Measurements from ENCODE around the gene BCKDHA. TPM values are rescaled to one million over a fixed set of nuclear protein-coding genes. Genes with fewer than 3 reads are reported as not detected.
A peak's percentile ranks its signal among the peaks of the same experiment; 100 is the strongest.

BCKDHA gene
- polyA plus RNA-seq, 1 donor from 2014 or later: 51.9 TPM

DNA sequence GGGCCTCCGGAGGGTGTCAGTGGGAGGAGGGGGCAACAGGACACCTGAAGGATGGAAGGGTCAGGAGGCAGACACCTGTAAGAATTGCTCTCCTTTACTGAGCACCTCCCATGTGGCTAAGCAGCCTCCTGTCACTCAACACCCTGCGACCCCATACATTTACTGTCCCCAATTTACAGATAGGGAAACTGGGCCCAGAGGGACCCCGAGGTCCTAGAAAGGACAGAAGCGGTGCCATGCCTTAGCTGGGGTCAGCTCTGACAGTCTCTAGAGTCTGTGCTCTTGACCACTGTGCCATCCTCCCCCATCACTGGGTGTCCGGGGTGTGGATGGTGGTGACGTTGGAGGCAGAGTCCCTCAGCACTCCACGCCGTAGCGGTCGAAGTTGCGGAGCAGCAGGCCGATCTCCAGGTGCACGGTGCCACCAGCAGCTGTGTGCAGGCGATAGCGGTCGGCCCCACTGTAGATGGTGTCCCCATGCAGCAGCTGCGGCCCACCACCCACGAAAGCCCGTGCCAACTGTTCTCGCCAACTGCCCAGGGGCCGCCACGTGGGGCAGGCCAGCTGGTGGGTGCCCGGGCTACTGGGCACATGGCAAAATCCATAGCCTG lies 43.2 kb upstream of the BCKDHA start:
- H3K4me2 ChIP-seq (ENCODE audit: low read length): no peak overlapping the region
- H3K79me2 ChIP-seq (replicated peaks; ENCODE audit: insufficient read depth, low read length): no peaks in the 10 kb centered on the region
- H3K9ac ChIP-seq (ENCODE audit: low read length): peak overlapping the region; percentile 36
- H2AFZ ChIP-seq (ENCODE audit: low read depth, low read length): no peak overlapping the region
- no peaks in the 10 kb centered on the region for H3K9me3 ChIP-seq (ENCODE audit: low read length)
- H3F3A ChIP-seq (ENCODE audit: insufficient read depth, low read length, poor library complexity, severe bottlenecking): no peaks in the 10 kb centered on the region
- H3K36me3 ChIP-seq (ENCODE audit: insufficient read depth, low read length): no peaks in the 10 kb centered on the region
- TF ChIP-seq MXI1 (conservative IDR thresholded peaks at IDR 0.05; ENCODE audit: poor library complexity, severe bottlenecking): no peak
- TF ChIP-seq EZH2 (IDR thresholded peaks at IDR 0.05; ENCODE audit: borderline replicate concordance, insufficient read depth, low read length, poor library complexity, severe bottlenecking): no peak
- TF ChIP-seq, protein P1, sequence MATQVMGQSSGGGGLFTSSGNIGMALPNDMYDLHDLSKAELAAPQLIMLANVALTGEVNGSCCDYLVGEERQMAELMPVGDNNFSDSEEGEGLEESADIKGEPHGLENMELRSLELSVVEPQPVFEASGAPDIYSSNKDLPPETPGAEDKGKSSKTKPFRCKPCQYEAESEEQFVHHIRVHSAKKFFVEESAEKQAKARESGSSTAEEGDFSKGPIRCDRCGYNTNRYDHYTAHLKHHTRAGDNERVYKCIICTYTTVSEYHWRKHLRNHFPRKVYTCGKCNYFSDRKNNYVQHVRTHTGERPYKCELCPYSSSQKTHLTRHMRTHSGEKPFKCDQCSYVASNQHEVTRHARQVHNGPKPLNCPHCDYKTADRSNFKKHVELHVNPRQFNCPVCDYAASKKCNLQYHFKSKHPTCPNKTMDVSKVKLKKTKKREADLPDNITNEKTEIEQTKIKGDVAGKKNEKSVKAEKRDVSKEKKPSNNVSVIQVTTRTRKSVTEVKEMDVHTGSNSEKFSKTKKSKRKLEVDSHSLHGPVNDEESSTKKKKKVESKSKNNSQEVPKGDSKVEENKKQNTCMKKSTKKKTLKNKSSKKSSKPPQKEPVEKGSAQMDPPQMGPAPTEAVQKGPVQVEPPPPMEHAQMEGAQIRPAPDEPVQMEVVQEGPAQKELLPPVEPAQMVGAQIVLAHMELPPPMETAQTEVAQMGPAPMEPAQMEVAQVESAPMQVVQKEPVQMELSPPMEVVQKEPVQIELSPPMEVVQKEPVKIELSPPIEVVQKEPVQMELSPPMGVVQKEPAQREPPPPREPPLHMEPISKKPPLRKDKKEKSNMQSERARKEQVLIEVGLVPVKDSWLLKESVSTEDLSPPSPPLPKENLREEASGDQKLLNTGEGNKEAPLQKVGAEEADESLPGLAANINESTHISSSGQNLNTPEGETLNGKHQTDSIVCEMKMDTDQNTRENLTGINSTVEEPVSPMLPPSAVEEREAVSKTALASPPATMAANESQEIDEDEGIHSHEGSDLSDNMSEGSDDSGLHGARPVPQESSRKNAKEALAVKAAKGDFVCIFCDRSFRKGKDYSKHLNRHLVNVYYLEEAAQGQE (IDR thresholded peaks at IDR 0.05; ENCODE audit: borderline replicate concordance): no peak
- TF ChIP-seq SMC3 (conservative IDR thresholded peaks at IDR 0.05; ENCODE audit: poor library complexity): no peak
- TF ChIP-seq, protein P2, sequence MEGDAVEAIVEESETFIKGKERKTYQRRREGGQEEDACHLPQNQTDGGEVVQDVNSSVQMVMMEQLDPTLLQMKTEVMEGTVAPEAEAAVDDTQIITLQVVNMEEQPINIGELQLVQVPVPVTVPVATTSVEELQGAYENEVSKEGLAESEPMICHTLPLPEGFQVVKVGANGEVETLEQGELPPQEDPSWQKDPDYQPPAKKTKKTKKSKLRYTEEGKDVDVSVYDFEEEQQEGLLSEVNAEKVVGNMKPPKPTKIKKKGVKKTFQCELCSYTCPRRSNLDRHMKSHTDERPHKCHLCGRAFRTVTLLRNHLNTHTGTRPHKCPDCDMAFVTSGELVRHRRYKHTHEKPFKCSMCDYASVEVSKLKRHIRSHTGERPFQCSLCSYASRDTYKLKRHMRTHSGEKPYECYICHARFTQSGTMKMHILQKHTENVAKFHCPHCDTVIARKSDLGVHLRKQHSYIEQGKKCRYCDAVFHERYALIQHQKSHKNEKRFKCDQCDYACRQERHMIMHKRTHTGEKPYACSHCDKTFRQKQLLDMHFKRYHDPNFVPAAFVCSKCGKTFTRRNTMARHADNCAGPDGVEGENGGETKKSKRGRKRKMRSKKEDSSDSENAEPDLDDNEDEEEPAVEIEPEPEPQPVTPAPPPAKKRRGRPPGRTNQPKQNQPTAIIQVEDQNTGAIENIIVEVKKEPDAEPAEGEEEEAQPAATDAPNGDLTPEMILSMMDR (IDR thresholded peaks at IDR 0.05; ENCODE audit: poor library complexity, severe bottlenecking): no peak
- no peak for TF ChIP-seq TAF1 (IDR thresholded peaks at IDR 0.05; ENCODE audit: low read depth)
- no peak for TF ChIP-seq RAD21 (conservative IDR thresholded peaks at IDR 0.05)
- TF ChIP-seq EP300 (conservative IDR thresholded peaks at IDR 0.05; ENCODE audit: poor library complexity, severe bottlenecking): no peak
- TF ChIP-seq POLR2AphosphoS5 (IDR thresholded peaks at IDR 0.05): no peak
- H4K20me1 ChIP-seq (ENCODE audit: insufficient read depth): no peaks in the 10 kb centered on the region
- H3K9me2 ChIP-seq (ENCODE audit: insufficient read depth, low read length): no peaks in the 10 kb centered on the region
- H3K27me3 ChIP-seq (ENCODE audit: insufficient read depth, low read depth, low read length): peaks cover 51% of the 10 kb centered on the region
- no peak overlapping the region for H3K27ac ChIP-seq (ENCODE audit: low read length)
- peak overlapping the region; percentile 65 for H3K4me3 ChIP-seq (ENCODE audit: low read length)

DNA sequence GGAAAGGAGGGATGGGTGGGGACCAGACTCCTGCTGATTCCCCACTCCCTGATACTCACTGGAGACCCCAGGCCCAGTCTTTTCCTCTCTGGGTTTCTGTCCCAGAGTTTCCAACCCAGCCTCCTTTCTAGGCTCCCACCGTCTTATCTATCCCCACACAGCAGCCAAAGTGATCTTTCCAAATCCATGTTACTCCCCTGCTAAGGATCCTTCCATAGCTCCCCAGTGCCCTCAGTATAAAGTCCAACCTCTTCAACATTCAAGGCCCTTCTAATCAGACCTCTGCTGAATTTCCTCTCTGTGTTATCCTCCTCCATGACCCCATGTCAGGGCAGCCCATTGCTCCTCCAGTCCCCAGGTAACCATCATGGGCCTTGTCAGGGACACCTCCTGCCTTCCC lies 42.6 kb upstream of the BCKDHA start:
- TF ChIP-seq SMC3 (conservative IDR thresholded peaks at IDR 0.05; ENCODE audit: poor library complexity): no peak
- TF ChIP-seq, protein P2 (IDR thresholded peaks at IDR 0.05; ENCODE audit: poor library complexity, severe bottlenecking): no peak
- TF ChIP-seq EP300 (conservative IDR thresholded peaks at IDR 0.05; ENCODE audit: poor library complexity, severe bottlenecking): no peak
- no peak for TF ChIP-seq POLR2AphosphoS5 (IDR thresholded peaks at IDR 0.05)
- TF ChIP-seq EZH2 (IDR thresholded peaks at IDR 0.05; ENCODE audit: borderline replicate concordance, insufficient read depth, low read length, poor library complexity, severe bottlenecking): no peak
- TF ChIP-seq, protein P1 (IDR thresholded peaks at IDR 0.05; ENCODE audit: borderline replicate concordance): no peak
- no peak for TF ChIP-seq RAD21 (conservative IDR thresholded peaks at IDR 0.05)
- TF ChIP-seq TAF1 (IDR thresholded peaks at IDR 0.05; ENCODE audit: low read depth): no peak
- no peak for TF ChIP-seq MXI1 (conservative IDR thresholded peaks at IDR 0.05; ENCODE audit: poor library complexity, severe bottlenecking)
- Histone ChIP-seq H3K9me2 (ENCODE audit: insufficient read depth, low read length) (no peaks in the 10 kb centered on the region), H3K4me3 (ENCODE audit: low read length) (no peak overlapping the region), H3K79me2 (replicated peaks; ENCODE audit: insufficient read depth, low read length) (no peaks in the 10 kb centered on the region), H3K4me2 (ENCODE audit: low read length) (no peak overlapping the region), H3K27ac (ENCODE audit: low read length) (no peak overlapping the region), H4K20me1 (ENCODE audit: insufficient read depth) (no peaks in the 10 kb centered on the region), H2AFZ (ENCODE audit: low read depth, low read length) (no peak overlapping the region), H3K9me3 (ENCODE audit: low read length) (no peaks in the 10 kb centered on the region), H3K27me3 (ENCODE audit: insufficient read depth, low read depth, low read length) (peaks cover 46% of the 10 kb centered on the region), H3K36me3 (ENCODE audit: insufficient read depth, low read length) (no peaks in the 10 kb centered on the region), H3K9ac (ENCODE audit: low read length) (no peak overlapping the region), H3F3A (ENCODE audit: insufficient read depth, low read length, poor library complexity, severe bottlenecking) (no peaks in the 10 kb centered on the region)

Measured in neural cell (in vitro differentiated cells).